Mucosa of descending colon (tissue), 3 donors: ENCODE measurements around the gene RASGRF2. TPM values are rescaled to one million over a fixed set of nuclear protein-coding genes. Genes with fewer than 3 reads are reported as not detected.

Experiments
- ATAC-seq: fragments of 200-7000 bp; cut with Tn5 transposase; one replicate; pipeline ENCODE4 v1.9.1; 2020; ENCODE audit warnings: mild to moderate bottlenecking, moderate library complexity
- DNase-seq, 3 donors: peaks; one replicate each; pipeline ENCODE4 v3.0.0-alpha.2; 2020
- H3K36me3 ChIP-seq: fragments of 200-600 bp; one replicate; pipeline ENCODE4 v1.8.0; 2021; ENCODE audit warnings: low read depth, mild to moderate bottlenecking
- H3K4me1 ChIP-seq: fragments of 200-600 bp; one replicate; pipeline ENCODE4 v1.8.0; 2021; ENCODE audit warnings: low read depth, mild to moderate bottlenecking
- H3K4me3 ChIP-seq: fragments of 200-600 bp; one replicate; pipeline ENCODE4 v1.8.0; 2021; ENCODE audit warnings: mild to moderate bottlenecking
- H3K9me3 ChIP-seq: fragments of 200-600 bp; one replicate; pipeline ENCODE4 v1.8.0; 2021; ENCODE audit warnings: mild to moderate bottlenecking
- intact Hi-C, 2 donors: fragments of 100-400 bp; cut with DNase I in 1 of 2; cut with micrococcal nuclease in 1 of 2; formaldehyde crosslinking; loops; one replicate each; pipeline versions ENCODE4 v1.11.0 to v1.11.1; 2022; cut with DNase I, micrococcal nuclease
- total RNA-seq, 3 donors: library from RNA; stranded (reverse); fragmentation: NEBNext Ultra II Directional in 2 of 3; extraction: Animal tissue kit (Norgen Biotek cat#: 25700) in 2 of 3; gene quantifications; one replicate each; pipeline versions ENCODE4 v1.2.1 to v1.2.4, GENCODE V29; 2021 to 2023
- TF ChIP-seq, protein P1 (sequence below): fragments of 200-600 bp; IDR thresholded peaks from one replicate; pipeline ENCODE4 v1.8.0; 2022; ENCODE audit warnings: antibody characterized with exemption, mild to moderate bottlenecking
- donor health status: DM: no; HTN: no; CAD: no; lungs with moderate emphysema.
- donor health status: DM: no; HTN: no; CAD: no.
- donor health status: DM: no; HTN: yes; CAD: no.

Gene RASGRF2
- total RNA-seq, 3 donors from 2014 or later: 2.0 to 8.0 (median 2.9) TPM

- intact Hi-C loops: no loop called here
- no peaks in the 10 kb centered on the region for H3K9me3 ChIP-seq
- no peaks in the 10 kb centered on the region for H3K4me1 ChIP-seq
- TF ChIP-seq, protein P1, sequence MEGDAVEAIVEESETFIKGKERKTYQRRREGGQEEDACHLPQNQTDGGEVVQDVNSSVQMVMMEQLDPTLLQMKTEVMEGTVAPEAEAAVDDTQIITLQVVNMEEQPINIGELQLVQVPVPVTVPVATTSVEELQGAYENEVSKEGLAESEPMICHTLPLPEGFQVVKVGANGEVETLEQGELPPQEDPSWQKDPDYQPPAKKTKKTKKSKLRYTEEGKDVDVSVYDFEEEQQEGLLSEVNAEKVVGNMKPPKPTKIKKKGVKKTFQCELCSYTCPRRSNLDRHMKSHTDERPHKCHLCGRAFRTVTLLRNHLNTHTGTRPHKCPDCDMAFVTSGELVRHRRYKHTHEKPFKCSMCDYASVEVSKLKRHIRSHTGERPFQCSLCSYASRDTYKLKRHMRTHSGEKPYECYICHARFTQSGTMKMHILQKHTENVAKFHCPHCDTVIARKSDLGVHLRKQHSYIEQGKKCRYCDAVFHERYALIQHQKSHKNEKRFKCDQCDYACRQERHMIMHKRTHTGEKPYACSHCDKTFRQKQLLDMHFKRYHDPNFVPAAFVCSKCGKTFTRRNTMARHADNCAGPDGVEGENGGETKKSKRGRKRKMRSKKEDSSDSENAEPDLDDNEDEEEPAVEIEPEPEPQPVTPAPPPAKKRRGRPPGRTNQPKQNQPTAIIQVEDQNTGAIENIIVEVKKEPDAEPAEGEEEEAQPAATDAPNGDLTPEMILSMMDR: no peak
- ATAC-seq: no peak
- DNase-seq: no peak
- no peak overlapping the region for H3K4me3 ChIP-seq
- H3K36me3 ChIP-seq: no peaks in the 10 kb centered on the region
Measured at GRCh38 chr5:80926979-80927656, 33.0 kb upstream of the RASGRF2 start.

GRCh38 chr5:80928073-80928472 lies 32.1 kb upstream of the RASGRF2 start:
- TF ChIP-seq, protein P1: no peak
- ATAC-seq: no peak

DNA sequence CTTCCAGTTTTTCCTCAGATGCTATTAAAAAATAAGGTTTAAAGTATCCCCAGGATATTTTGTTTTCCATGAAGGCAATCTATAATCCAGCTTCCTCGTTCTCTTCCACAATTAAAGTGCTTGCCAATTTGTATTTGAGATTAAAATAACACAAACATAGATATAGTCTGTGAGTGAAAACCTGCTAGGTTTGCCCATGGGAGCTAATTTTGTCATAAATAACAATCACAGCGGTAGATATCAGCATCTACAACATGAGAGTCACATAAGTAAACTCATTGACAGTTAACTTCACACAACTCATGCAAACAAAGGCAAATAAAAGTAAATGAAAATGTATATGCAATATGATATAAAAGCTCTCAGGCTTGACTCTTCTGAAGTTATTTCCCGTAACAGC lies 29.2 kb upstream of the RASGRF2 start:
- H3K4me3 ChIP-seq: no peak overlapping the region
- H3K36me3 ChIP-seq: no peaks in the 10 kb centered on the region
- intact Hi-C loops: no loop called here
- no peaks in the 10 kb centered on the region for H3K9me3 ChIP-seq
- H3K4me1 ChIP-seq: no peaks in the 10 kb centered on the region
- DNase-seq: no peak
- ATAC-seq: no peak
- TF ChIP-seq, protein P1: no peak

More at GRCh38 chr5:80928073-80928472, 32.1 kb upstream of the RASGRF2 start:
- Histone ChIP-seq H3K36me3 (no peaks in the 10 kb centered on the region), H3K4me3 (no peak overlapping the region), H3K9me3 (no peaks in the 10 kb centered on the region), H3K4me1 (no peaks in the 10 kb centered on the region)
- no peak for DNase-seq
- intact Hi-C loops: no loop called here

DNA sequence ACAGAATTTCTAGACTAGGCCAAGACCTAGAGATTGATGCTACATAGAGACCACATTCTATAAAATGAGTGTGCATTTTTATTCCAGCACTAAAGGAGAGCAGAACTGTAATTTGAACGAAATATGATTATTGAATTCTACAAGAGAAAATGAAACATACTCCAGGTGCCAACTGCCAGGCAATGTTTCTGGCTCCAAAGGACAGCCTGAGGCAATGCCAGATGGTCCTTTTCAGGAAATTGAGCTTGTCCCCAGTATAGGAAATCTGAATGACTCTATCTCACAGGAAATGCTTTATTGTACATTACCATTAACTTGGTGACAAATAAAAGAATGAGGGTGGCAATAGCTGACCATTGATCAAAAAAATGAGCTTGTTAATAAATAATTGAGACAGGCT lies 28.8 kb upstream of the RASGRF2 start:
- Histone ChIP-seq H3K9me3 (no peaks in the 10 kb centered on the region), H3K4me3 (no peak overlapping the region), H3K36me3 (no peaks in the 10 kb centered on the region), H3K4me1 (no peaks in the 10 kb centered on the region)
- TF ChIP-seq, protein P1: no peak
- intact Hi-C loops: no loop called here
- DNase-seq (no peak), ATAC-seq (no peak)

DNA sequence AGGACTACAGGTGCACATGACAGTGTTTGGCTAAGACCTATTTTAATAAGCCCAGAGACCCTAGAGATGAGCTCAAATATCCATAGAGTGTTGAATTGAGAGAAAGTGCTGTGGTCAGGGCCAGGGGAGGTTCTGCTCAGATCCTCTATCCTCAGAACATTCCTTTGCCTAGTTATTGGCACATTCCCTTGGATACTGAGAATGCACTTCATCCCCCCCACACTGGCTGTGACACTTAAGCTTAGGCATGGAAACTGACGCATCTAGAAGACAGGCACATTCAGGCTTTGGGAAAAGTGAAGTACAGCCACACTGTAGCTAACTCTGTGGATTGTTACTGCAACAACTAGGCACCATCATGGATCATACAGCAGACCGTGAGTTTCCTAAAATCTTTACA lies 27.1 kb upstream of the RASGRF2 start:
- Histone ChIP-seq H3K4me3 (no peak overlapping the region), H3K9me3 (no peaks in the 10 kb centered on the region), H3K36me3 (no peaks in the 10 kb centered on the region), H3K4me1 (no peaks in the 10 kb centered on the region)
- ATAC-seq: no peak
- no peak for DNase-seq
- TF ChIP-seq, protein P1: no peak
- intact Hi-C loops: no loop called here

GRCh38 chr5:80934751-80935150 lies 25.4 kb upstream of the RASGRF2 start:
- Histone ChIP-seq H3K4me3 (no peak overlapping the region), H3K36me3 (no peaks in the 10 kb centered on the region), H3K4me1 (no peaks in the 10 kb centered on the region), H3K9me3 (no peaks in the 10 kb centered on the region)
- intact Hi-C loops: no loop called here
- TF ChIP-seq, protein P1: no peak
- ATAC-seq: no peak
- no peak for DNase-seq
